Measurements from ENCODE around the gene ZNF789. TPM values are rescaled to one million over a fixed set of nuclear protein-coding genes. Genes with fewer than 3 reads are reported as not detected.

The ZNF789 gene
- total RNA-seq: 10 to 100 TPM in 1 of 2 donors, 1 to 10 TPM in 1; 8.6 to 14.3 TPM

GRCh38 chr7:99472561-99473314 is at the start of gene ZNF789:
TSS of gene ZNF789 (plus strand) at chr7:99472890. CDS start at chr7:99476457, 3,567 bp downstream.

GRCh38 chr7:99438573-99439480 is 33.9 kb upstream of the ZNF789 start, which contains the start of the genes CPSF4 and PTCD1:
TSS of gene CPSF4 (plus strand) at chr7:99438943. CDS start at chr7:99439083, 140 bp downstream.
TSS of gene PTCD1 (minus strand) at chr7:99438798. CDS start at chr7:99435242, 3,556 bp downstream.

GRCh38 chr7:99499721-99500636 is 27.3 kb downstream of the ZNF789 start, which contains the start of gene ZNF394:
TSS of gene ZNF394 (minus strand) at chr7:99500281. CDS start at chr7:99500093, 188 bp downstream.

GRCh38 chr7:99504603-99505323 is 32.1 kb downstream of the ZNF789 start, which contains the start of gene ZKSCAN5:
TSS of gene ZKSCAN5 (plus strand) at chr7:99504662. CDS start at chr7:99506045, 1,383 bp downstream.

Other genes starting within 250 kb of the ZNF789 start
- gene MYH16, start 200.1 kb upstream of the ZNF789 start, total RNA-seq: under 1 TPM in 1 of 2 donors, not detected in 1; under 0.01 TPM
- 100 to 1,000 TPM; 146 to 188 TPM for gene ARPC1A, start 147.0 kb upstream of the ZNF789 start, total RNA-seq
- 100 to 1,000 TPM; 549 to 734 TPM for gene ARPC1B, start 98.2 kb upstream of the ZNF789 start, total RNA-seq
- 10 to 100 TPM; 35.8 to 44.3 TPM for gene PDAP1, start 64.3 kb upstream of the ZNF789 start, total RNA-seq
- gene BUD31, start 63.9 kb upstream of the ZNF789 start, total RNA-seq: 100 to 1,000 TPM in 1 of 2 donors, 10 to 100 TPM in 1; 85.0 to 108 TPM
- 10 to 100 TPM in 1 of 2 donors, 1 to 10 TPM in 1; 7.2 to 10.3 TPM for gene PTCD1, start 34.1 kb upstream of the ZNF789 start, total RNA-seq
- 10 to 100 TPM; 24.4 to 28.3 TPM for gene CPSF4, start 33.9 kb upstream of the ZNF789 start, total RNA-seq
- gene ATP5MF, start 6.7 kb upstream of the ZNF789 start, total RNA-seq: 100 to 1,000 TPM; 642 to 691 TPM
- gene ZNF394, start 27.4 kb downstream of the ZNF789 start, total RNA-seq: 10 to 100 TPM; 29.3 to 30.3 TPM
- 10 to 100 TPM; 13.1 to 14.3 TPM for gene ZKSCAN5, start 31.8 kb downstream of the ZNF789 start, total RNA-seq
- gene FAM200A, start 79.2 kb downstream of the ZNF789 start, total RNA-seq: 1 to 10 TPM; 7.0 to 7.6 TPM
- gene ZNF655, start 85.8 kb downstream of the ZNF789 start, total RNA-seq: 10 to 100 TPM; 48.6 to 53.3 TPM
- gene TMEM225B, start 125.4 kb downstream of the ZNF789 start, total RNA-seq: under 1 TPM; under 0.01 to 0.33 TPM
- gene ZSCAN25, start 144.1 kb downstream of the ZNF789 start, total RNA-seq: 10 to 100 TPM in 1 of 2 donors, 1 to 10 TPM in 1; 8.9 to 15.3 TPM
- gene CYP3A5, start 207.1 kb downstream of the ZNF789 start, total RNA-seq: under 1 TPM in 1 of 2 donors, not detected in 1; under 0.01 TPM